Upper lobe of left lung (tissue), 4 donors: ENCODE results near the gene KCNK3.

Experiments
- CTCF ChIP-seq, 6 experiments: fragments of 450-650 bp in 4 of 6; fragments of 200-600 bp in 2 of 6; sonication (generic) in 2 of 6; IDR thresholded peaks; one replicate each; pipeline ENCODE4 v1.5.1; 2016 to 2019; ENCODE audit warnings: antibody characterized with exemption in 6 of 6
- POLR2A ChIP-seq, 4 donors: fragments of 450-650 bp; IDR thresholded peaks; one replicate each; pipeline ENCODE4 v1.5.1; 2016 to 2017; ENCODE audit warnings: antibody characterized with exemption in 4 of 4, mild to moderate bottlenecking in 2 of 4
- POLR2AphosphoS5 ChIP-seq, 2 donors: sonication (generic); formaldehyde crosslinking; IDR thresholded peaks; one replicate each; pipeline ENCODE4 v1.5.1; 2017; ENCODE audit warnings: antibody characterized with exemption in 2 of 2

GRCh38 chr2:26712486-26713465 is 20.3 kb downstream of the KCNK3 start:
- no peak for TF ChIP-seq CTCF (IDR thresholded peaks at IDR 0.05)
- no peak for TF ChIP-seq POLR2A (IDR thresholded peaks at IDR 0.05)
- TF ChIP-seq POLR2AphosphoS5 (IDR thresholded peaks at IDR 0.05), result no peak
